ENCODE data around the gene SLC26A4. TPM values are rescaled to one million over a fixed set of nuclear protein-coding genes. Genes with fewer than 3 reads are reported as not detected.

The SLC26A4 gene
- total and polyA plus RNA-seq, 2 donors (not counting 1 experiment from before 2014, with no cell fraction given) = 0.05 to 0.13 TPM

DNA sequence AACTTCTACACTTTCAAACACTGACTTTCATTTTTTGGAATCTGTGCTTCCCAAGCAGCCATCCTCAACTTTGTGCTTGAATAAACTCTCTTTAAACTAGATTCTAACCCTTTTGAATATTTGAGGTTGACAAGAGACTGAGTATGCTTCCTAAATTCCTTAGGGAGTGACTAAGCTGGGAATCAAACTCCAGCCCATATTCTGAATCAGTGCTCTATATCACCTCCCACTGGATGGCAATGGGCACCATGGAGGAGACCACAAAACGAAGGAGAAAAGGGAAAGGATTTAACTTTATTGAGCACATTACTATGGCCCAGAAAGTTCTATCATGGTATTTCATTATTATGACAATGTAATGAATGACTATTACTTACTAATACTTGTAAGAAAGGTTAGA, 17.2 kb upstream of the SLC26A4 start:
- Histone ChIP-seq H3K4me3 (ENCODE audit: control extremely low read depth in 1 of 5, extremely low read depth in 1 of 5, insufficient read depth in 1 of 5, low read depth in 2 of 5, low read length in 4 of 5) (no peak overlapping the region), H3K79me2 (ENCODE audit: control insufficient read depth, insufficient read depth, low read length) (no peaks in the 10 kb centered on the region), H3K9ac (ENCODE audit: low read length) (no peak overlapping the region), H2AFZ (ENCODE audit: insufficient read depth, low read depth, low read length, poor library complexity, severe bottlenecking) (no peak overlapping the region), H3K4me2 (replicated peaks; ENCODE audit: low read depth, low read length, poor library complexity, severe bottlenecking) (no peak overlapping the region), H3K9me3 (ENCODE audit: control extremely low read depth in 1 of 3, control insufficient read depth in 2 of 3, insufficient read depth in 1 of 3, low read length in 2 of 3) (no peaks in the 10 kb centered on the region), H3K27me3 (replicated peaks in 1 of 4; ENCODE audit: control extremely low read depth in 1 of 4, control insufficient read depth in 3 of 4, insufficient read depth in 4 of 4, low read length in 3 of 4) (no peaks in the 10 kb centered on the region), H3K27ac (ENCODE audit: low read length in 2 of 2) (no peak overlapping the region), H4K20me1 (ENCODE audit: control insufficient read depth, insufficient read depth, low read length, poor library complexity, severe bottlenecking) (no peaks in the 10 kb centered on the region), H3K36me3 (replicated peaks in 1 of 2; ENCODE audit: control extremely low read depth in 1 of 2, control insufficient read depth in 1 of 2, extremely low read depth in 1 of 2, insufficient read depth in 2 of 2, low read length in 1 of 2) (no peaks in the 10 kb centered on the region), H3K4me1 (ENCODE audit: control insufficient read depth in 2 of 2, insufficient read depth in 2 of 2, low read length in 2 of 2) (peaks cover 22 to 26% of the 10 kb centered on the region in 2 donors)
- H3K27me3 Mint-ChIP-seq = no peaks in the 10 kb centered on the region
- H3K4me1 Mint-ChIP-seq = peaks cover 37% of the 10 kb centered on the region
- no peaks in the 10 kb centered on the region for H3K9me3 Mint-ChIP-seq (ENCODE audit: insufficient read depth)
- TF ChIP-seq, protein P1, sequence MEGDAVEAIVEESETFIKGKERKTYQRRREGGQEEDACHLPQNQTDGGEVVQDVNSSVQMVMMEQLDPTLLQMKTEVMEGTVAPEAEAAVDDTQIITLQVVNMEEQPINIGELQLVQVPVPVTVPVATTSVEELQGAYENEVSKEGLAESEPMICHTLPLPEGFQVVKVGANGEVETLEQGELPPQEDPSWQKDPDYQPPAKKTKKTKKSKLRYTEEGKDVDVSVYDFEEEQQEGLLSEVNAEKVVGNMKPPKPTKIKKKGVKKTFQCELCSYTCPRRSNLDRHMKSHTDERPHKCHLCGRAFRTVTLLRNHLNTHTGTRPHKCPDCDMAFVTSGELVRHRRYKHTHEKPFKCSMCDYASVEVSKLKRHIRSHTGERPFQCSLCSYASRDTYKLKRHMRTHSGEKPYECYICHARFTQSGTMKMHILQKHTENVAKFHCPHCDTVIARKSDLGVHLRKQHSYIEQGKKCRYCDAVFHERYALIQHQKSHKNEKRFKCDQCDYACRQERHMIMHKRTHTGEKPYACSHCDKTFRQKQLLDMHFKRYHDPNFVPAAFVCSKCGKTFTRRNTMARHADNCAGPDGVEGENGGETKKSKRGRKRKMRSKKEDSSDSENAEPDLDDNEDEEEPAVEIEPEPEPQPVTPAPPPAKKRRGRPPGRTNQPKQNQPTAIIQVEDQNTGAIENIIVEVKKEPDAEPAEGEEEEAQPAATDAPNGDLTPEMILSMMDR (IDR thresholded peaks at IDR 0.05) = no peak
- no peak for TF ChIP-seq EZH2 (IDR thresholded peaks at IDR 0.05; ENCODE audit: borderline replicate concordance, insufficient read depth, low read depth, low read length, poor library complexity, severe bottlenecking)
- intact Hi-C loops (cut with micrococcal nuclease) = no loop called here
- ATAC-seq (ENCODE audit: low read depth) (no peak), DNase-seq (no peak)
- POLR2A ChIA-PET = no interaction called here
- WGBS (ENCODE audit: insufficient coverage) = no CpG with 5 or more reads among the region's 1 CpG
- H3K27ac Mint-ChIP-seq = no peak overlapping the region
- CTCF ChIA-PET = no interaction called here
- no peak overlapping the region for H3K4me3 Mint-ChIP-seq

DNA sequence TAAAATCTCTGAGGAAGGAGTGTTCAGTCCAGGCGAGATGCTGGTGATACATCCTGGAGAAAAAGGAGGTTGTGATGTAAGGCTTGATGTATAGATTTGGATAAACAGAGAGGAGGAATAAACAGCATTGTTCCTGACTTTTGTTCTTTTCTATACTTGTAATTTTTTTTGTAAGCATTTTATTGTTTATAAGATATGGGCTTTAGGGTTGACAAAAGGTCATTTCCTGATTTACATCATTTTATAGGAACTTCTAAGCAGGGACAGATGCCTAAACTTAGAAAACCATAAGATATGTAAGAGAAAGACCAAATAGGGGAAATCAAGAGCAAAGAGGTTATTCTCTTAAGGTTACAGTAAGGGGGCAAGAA, 16.7 kb upstream of the SLC26A4 start:
- TF ChIP-seq, protein P1 (IDR thresholded peaks at IDR 0.05) = no peak
- no peak for TF ChIP-seq EZH2 (IDR thresholded peaks at IDR 0.05; ENCODE audit: borderline replicate concordance, insufficient read depth, low read depth, low read length, poor library complexity, severe bottlenecking)
- Mint-ChIP-seq H3K9me3 (ENCODE audit: insufficient read depth) (no peaks in the 10 kb centered on the region), H3K27ac (peak overlapping the region; percentile 62), H3K27me3 (no peaks in the 10 kb centered on the region), H3K4me3 (peak overlapping the region; percentile 4), H3K4me1 (peaks cover 32% of the 10 kb centered on the region)
- Histone ChIP-seq H3K27ac (ENCODE audit: low read length in 2 of 2) (no peak overlapping the region), H3K9ac (ENCODE audit: low read length) (no peak overlapping the region), H3K36me3 (replicated peaks in 1 of 2; ENCODE audit: control extremely low read depth in 1 of 2, control insufficient read depth in 1 of 2, extremely low read depth in 1 of 2, insufficient read depth in 2 of 2, low read length in 1 of 2) (no peaks in the 10 kb centered on the region), H3K79me2 (ENCODE audit: control insufficient read depth, insufficient read depth, low read length) (no peaks in the 10 kb centered on the region), H3K4me1 (ENCODE audit: control insufficient read depth in 2 of 2, insufficient read depth in 2 of 2, low read length in 2 of 2) (peaks cover 18 to 22% of the 10 kb centered on the region in 2 donors), H2AFZ (ENCODE audit: insufficient read depth, low read depth, low read length, poor library complexity, severe bottlenecking) (peak overlapping the region; percentile 30), H3K4me3 (ENCODE audit: control extremely low read depth in 1 of 5, extremely low read depth in 1 of 5, insufficient read depth in 1 of 5, low read depth in 2 of 5, low read length in 4 of 5) (no peak overlapping the region), H3K9me3 (ENCODE audit: control extremely low read depth in 1 of 3, control insufficient read depth in 2 of 3, insufficient read depth in 1 of 3, low read length in 2 of 3) (no peaks in the 10 kb centered on the region), H4K20me1 (ENCODE audit: control insufficient read depth, insufficient read depth, low read length, poor library complexity, severe bottlenecking) (no peaks in the 10 kb centered on the region), H3K4me2 (replicated peaks; ENCODE audit: low read depth, low read length, poor library complexity, severe bottlenecking) (peak overlapping the region; percentile 18), H3K27me3 (replicated peaks in 1 of 4; ENCODE audit: control extremely low read depth in 1 of 4, control insufficient read depth in 3 of 4, insufficient read depth in 4 of 4, low read length in 3 of 4) (no peaks in the 10 kb centered on the region)
- intact Hi-C loops (cut with micrococcal nuclease) = no loop called here
- no peak for DNase-seq
- no CpG with 5 or more reads among the region's 1 CpG for WGBS (ENCODE audit: insufficient coverage)
- POLR2A ChIA-PET = no interaction called here
- no peak for ATAC-seq (ENCODE audit: low read depth)
- CTCF ChIA-PET = no interaction called here
